Left ventricle myocardium superior (tissue), 1 donor: ENCODE measurements around the gene ABCG2. TPM values are rescaled to one million over a fixed set of nuclear protein-coding genes. Genes with fewer than 3 reads are reported as not detected.

Experiments
- ATAC-seq: fragments of 200-7000 bp; cut with Tn5 transposase; one replicate; pipeline ENCODE4 v1.9.1; 2020; ENCODE audit warnings: mild to moderate bottlenecking, moderate library complexity
- DNase-seq: peaks from one replicate; pipeline ENCODE4 v3.0.0-alpha.2; 2020
- intact Hi-C: fragments of 100-400 bp; cut with micrococcal nuclease; formaldehyde crosslinking; loops from one replicate; pipeline ENCODE4 v1.11.0; 2022
- total RNA-seq: library from RNA; stranded (reverse); fragmentation: NEBNext Ultra II Directional; extraction: Animal tissue kit (Norgen Biotek cat#: 25700); gene quantifications from one replicate; pipeline ENCODE4 v1.2.1, GENCODE V29; 2021
- donor health status: DM: no; HTN: yes; CAD: no; lungs with severe emphysema.

ABCG2 gene
- total RNA-seq, 1 donor from 2014 or later: 0.97 TPM

DNA sequence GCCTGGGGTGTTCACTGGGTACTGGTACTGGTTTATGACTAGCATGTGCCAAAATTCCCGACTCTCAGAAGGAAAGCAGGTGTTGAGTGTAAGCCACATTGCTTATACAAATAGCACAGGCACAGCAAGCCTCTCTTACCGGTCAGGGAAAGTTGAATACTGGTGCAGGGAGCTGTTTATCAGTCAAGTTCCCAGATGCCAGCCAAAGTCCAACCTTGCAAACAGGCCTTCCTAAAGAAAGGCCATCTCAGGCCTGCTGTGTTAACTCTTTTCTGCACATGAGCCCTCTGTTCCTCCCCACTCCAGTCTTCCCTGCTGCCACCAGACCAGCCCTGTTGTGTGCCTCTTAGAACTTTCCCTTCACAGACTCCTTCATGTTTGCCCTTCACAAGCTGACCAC is 116.8 kb downstream of the ABCG2 start:
- DNase-seq (no peak), ATAC-seq (peak; percentile 79)
- intact Hi-C loops: no loop called here

DNA sequence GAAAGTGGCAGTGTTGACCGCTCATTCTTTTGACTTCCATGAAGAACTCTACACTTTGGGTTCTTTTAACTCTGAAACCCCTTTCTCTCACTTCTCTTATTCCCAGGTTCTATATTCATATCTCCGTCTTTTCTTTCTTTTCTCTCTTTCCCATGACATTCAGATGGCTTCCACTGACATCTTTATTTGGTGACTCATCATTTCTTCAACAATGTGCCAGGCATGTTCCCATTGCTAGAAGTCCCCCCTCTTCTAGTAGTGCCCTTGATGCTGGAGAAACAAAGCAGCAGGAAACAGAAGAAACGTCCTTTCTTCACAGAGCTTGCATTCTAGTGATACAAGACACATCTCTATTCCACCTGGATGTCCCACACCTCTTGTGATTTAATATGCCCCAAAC is 117.7 kb downstream of the ABCG2 start:
- DNase-seq: no peak
- ATAC-seq: no peak
- intact Hi-C loops: no loop called here

Other genes with a start within 250 kb of the ABCG2 start
- gene SPP1, start 182.9 kb downstream of the ABCG2 start, total RNA-seq: 2.7 TPM
- 13.3 TPM for gene PKD2, start 151.0 kb downstream of the ABCG2 start, total RNA-seq
- gene PPM1K, start 125.9 kb upstream of the ABCG2 start, total RNA-seq: 116 TPM
- gene HERC6, start 220.2 kb upstream of the ABCG2 start, total RNA-seq: 9.3 TPM